Gastroesophageal sphincter (tissue), 4 donors: Measurements from ENCODE around the gene CCDC88C. TPM values are rescaled to one million over a fixed set of nuclear protein-coding genes. Genes with fewer than 3 reads are reported as not detected.

Experiments
- ATAC-seq: fragments of 150-250 bp; one replicate; pipeline ENCODE4 v1.9.1; 2016; ENCODE audit warnings: mild to moderate bottlenecking, moderate library complexity
- H3K27ac ChIP-seq, 4 donors: fragments of 200-600 bp; sonication (generic) in 3 of 4; 1 replicate in 3 of 4; 2 replicates in 1 of 4; pipeline ENCODE4 v1.5.1; 2016 to 2019
- H3K27me3 ChIP-seq: fragments of 200-600 bp; sonication (generic); one replicate; pipeline ENCODE4 v1.5.1; 2019
- H3K36me3 ChIP-seq, 2 donors: fragments of 200-600 bp; sonication (generic); one replicate each; pipeline ENCODE4 v1.5.1; 2019; ENCODE audit warnings: control low read depth in 1 of 2
- H3K4me1 ChIP-seq, 3 donors: fragments of 200-600 bp; sonication (generic); 1 replicate in 2 of 3; 2 replicates in 1 of 3; pipeline ENCODE4 v1.5.1; 2016 to 2019; ENCODE audit warnings: control low read depth in 2 of 3
- H3K4me3 ChIP-seq, 2 donors: fragments of 200-600 bp; sonication (generic); one replicate each; pipeline ENCODE4 v1.5.1; 2019; ENCODE audit warnings: mild to moderate bottlenecking in 1 of 2, moderate library complexity in 1 of 2
- H3K9me3 ChIP-seq, 3 donors: fragments of 200-600 bp; sonication (generic); one replicate each; pipeline ENCODE4 v1.5.1; 2017 to 2019; ENCODE audit warnings: control low read depth in 2 of 3
- CTCF ChIP-seq, 4 experiments: fragments of 200-600 bp in 2 of 4; fragments of 450-650 bp in 2 of 4; sonication (generic) in 1 of 4; IDR thresholded peaks; one replicate each; pipeline ENCODE4 v1.5.1; 2017 to 2019; ENCODE audit warnings: antibody characterized with exemption in 4 of 4, mild to moderate bottlenecking in 2 of 4, moderate library complexity in 2 of 4
- EP300 ChIP-seq: sonication (generic); formaldehyde crosslinking; IDR thresholded peaks from one replicate; pipeline ENCODE4 v1.6.1; 2017; ENCODE audit warnings: antibody characterized with exemption, mild to moderate bottlenecking
- POLR2A ChIP-seq, 2 donors: fragments of 450-650 bp; IDR thresholded peaks; one replicate each; pipeline ENCODE4 v1.6.1; 2017; ENCODE audit warnings: antibody characterized with exemption in 2 of 2, mild to moderate bottlenecking in 2 of 2, moderate library complexity in 1 of 2
- POLR2AphosphoS5 ChIP-seq: sonication (generic); formaldehyde crosslinking; IDR thresholded peaks from one replicate; pipeline ENCODE4 v1.6.1; 2017; ENCODE audit warnings: antibody characterized with exemption
- WGBS, 2 donors: methylation state at CpG; one replicate each; pipeline ENCODE4 v1.1.5; 2018; ENCODE audit warnings: low coverage in 1 of 2; 5-methylcytosine and 5-hydroxymethylcytosine counted together
- total RNA-seq, 4 donors: library from RNA; depleted of rRNA; stranded (reverse); fragments of >200 nt; gene quantifications; one replicate each; pipeline ENCODE4 v1.1.0, GENCODE V29; 2016

Gene CCDC88C
- total RNA-seq, 4 donors from 2014 or later = 2.0 to 10.1 (median 4.9) TPM

GRCh38 chr14:91394105-91395081, 23.2 kb downstream of the CCDC88C start:
- H3K4me1 ChIP-seq = peaks cover 0 to 16% (median 3%) of the 10 kb centered on the region in 3 donors
- no peak overlapping the region for H3K4me3 ChIP-seq
- ATAC-seq = no peak
- TF ChIP-seq POLR2AphosphoS5 (no peak), CTCF (IDR thresholded peaks at IDR 0.05) (no peak), EP300 (no peak), POLR2A (IDR thresholded peaks at IDR 0.05) (no peak)
- no peaks in the 10 kb centered on the region for H3K36me3 ChIP-seq
- no peak overlapping the region for H3K27ac ChIP-seq
- no peaks in the 10 kb centered on the region for H3K27me3 ChIP-seq
- WGBS, 2 donors = 82% methylated on average over 10 to 11 of the region's 17 CpGs
- H3K9me3 ChIP-seq = no peaks in the 10 kb centered on the region

- TF ChIP-seq POLR2AphosphoS5 = no peak
- TF ChIP-seq EP300 = no peak
- TF ChIP-seq POLR2A (IDR thresholded peaks at IDR 0.05) = no peak
- TF ChIP-seq CTCF (IDR thresholded peaks at IDR 0.05) = no peak
- Histone ChIP-seq H3K9me3 (no peaks in the 10 kb centered on the region), H3K36me3 (no peaks in the 10 kb centered on the region), H3K4me3 (no peak overlapping the region), H3K4me1 (peaks cover 0 to 20% (median 3%) of the 10 kb centered on the region in 3 donors), H3K27me3 (no peaks in the 10 kb centered on the region), H3K27ac (no peak overlapping the region)
- WGBS, 2 donors = 66 to 80% methylated on average over 1 to 13 of the region's 19 CpGs
- ATAC-seq = no peak
Observed at GRCh38 chr14:91392623-91393303, 24.9 kb downstream of the CCDC88C start.

GRCh38 chr14:91390165-91390778, 27.3 kb downstream of the CCDC88C start:
- Histone ChIP-seq H3K4me3 (no peak overlapping the region), H3K4me1 (peaks cover 0 to 20% (median 0%) of the 10 kb centered on the region in 3 donors), H3K36me3 (no peaks in the 10 kb centered on the region), H3K27me3 (no peaks in the 10 kb centered on the region), H3K9me3 (no peaks in the 10 kb centered on the region), H3K27ac (no peak overlapping the region)
- TF ChIP-seq POLR2AphosphoS5 = no peak
- TF ChIP-seq CTCF (IDR thresholded peaks at IDR 0.05) = no peak
- no peak for TF ChIP-seq EP300
- no peak for TF ChIP-seq POLR2A (IDR thresholded peaks at IDR 0.05)
- WGBS, 2 donors = 20 to 73% methylated on average over 1 to 5 of the region's 12 CpGs
- no peak for ATAC-seq

- Histone ChIP-seq H3K9me3 (no peaks in the 10 kb centered on the region), H3K4me1 (peaks cover 0 to 20% (median 0%) of the 10 kb centered on the region in 3 donors), H3K27me3 (no peaks in the 10 kb centered on the region), H3K36me3 (no peaks in the 10 kb centered on the region), H3K27ac (peak overlapping the region in 1 of 4 donors; percentile 43), H3K4me3 (no peak overlapping the region)
- ATAC-seq = no peak
- TF ChIP-seq CTCF (IDR thresholded peaks at IDR 0.05) (no peak), POLR2A (IDR thresholded peaks at IDR 0.05) (no peak), EP300 (no peak), POLR2AphosphoS5 (no peak)
- WGBS, 2 donors = 20 to 83% methylated on average over 1 to 5 of the region's 5 CpGs
Observed at GRCh38 chr14:91389150-91389549, 28.5 kb downstream of the CCDC88C start.
